ENCODE data around the gene ROBO1.

Gene ROBO1

DNA sequence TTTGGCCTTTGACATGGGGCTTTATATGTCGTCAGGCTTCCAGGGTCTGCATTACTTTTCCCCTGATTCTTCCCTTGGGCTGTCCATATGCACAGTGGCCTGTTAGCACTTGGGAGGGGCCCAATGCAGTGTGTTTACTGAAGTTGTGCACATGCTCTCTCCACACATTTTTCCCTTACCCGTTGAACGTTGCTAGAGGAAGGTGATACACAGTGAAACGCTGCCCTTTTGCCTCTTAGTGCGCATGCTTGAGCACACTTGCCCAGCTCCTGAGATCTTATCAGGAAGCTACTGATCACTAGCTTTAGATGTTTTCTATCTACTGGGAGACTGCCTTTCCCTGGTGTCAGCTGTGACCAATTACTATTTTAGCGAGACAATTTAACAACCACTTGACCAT is 1198.0 kb downstream of the ROBO1 start:
- no peak for DNase-seq

DNA sequence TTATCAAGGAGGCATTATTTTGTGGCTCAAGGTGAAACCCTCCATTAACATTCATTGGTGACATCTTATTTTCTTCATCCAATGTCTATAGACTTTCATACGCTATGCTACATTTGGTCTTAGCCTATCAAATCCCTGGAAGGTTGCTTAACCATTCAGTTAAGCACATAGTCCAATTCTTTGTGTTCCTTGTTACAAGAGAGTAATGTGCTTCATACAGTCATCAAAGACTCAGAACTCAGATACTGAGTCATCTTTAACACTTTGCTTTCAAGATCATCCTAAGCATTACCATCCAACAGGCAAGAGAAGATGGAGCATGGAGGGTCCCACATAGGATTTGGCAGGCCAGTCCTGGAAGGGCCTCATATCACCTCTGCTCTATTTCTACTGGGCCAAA is 1202.1 kb downstream of the ROBO1 start:
- no peak for DNase-seq

GRCh38 chr3:78562328-78562727 is 1205.5 kb downstream of the ROBO1 start:
- no peak for DNase-seq
